Effector memory CD4-positive, alpha-beta T cell (primary cell): ENCODE results near the gene UBTD1.
"Not testable (repeated sequence)": the region's sequence is repeated elsewhere in the genome, so short reads cannot be mapped to it uniquely, and the experiment has no call there.

ENCODE experiments used
- DNase-seq, 3 donors: peaks; one replicate each; pipeline ENCODE4 v3.0.0-alpha.2; 2020
- H3K27ac ChIP-seq: 2 replicates; pipeline ENCODE4 v1.7.0; 2013; ENCODE audit warnings: mild to moderate bottlenecking, low read length, moderate library complexity; ENCODE audit not compliant: insufficient read depth, poor library complexity, severe bottlenecking
- H3K27me3 ChIP-seq: replicated peaks from 2 replicates; pipeline ENCODE4 v1.7.0; 2013; ENCODE audit warnings: mild to moderate bottlenecking, low read length; ENCODE audit not compliant: insufficient read depth, control insufficient read depth, poor library complexity, severe bottlenecking
- H3K36me3 ChIP-seq: 2 replicates; pipeline ENCODE4 v1.7.0; 2013; ENCODE audit warnings: mild to moderate bottlenecking, low read length, moderate library complexity; ENCODE audit not compliant: control insufficient read depth, insufficient read depth
- H3K4me1 ChIP-seq: 2 replicates; pipeline ENCODE4 v1.7.0; 2013; ENCODE audit warnings: low read length, mild to moderate bottlenecking; ENCODE audit not compliant: control insufficient read depth, insufficient read depth, poor library complexity, severe bottlenecking
- H3K4me3 ChIP-seq: 2 replicates; pipeline ENCODE4 v1.7.0; 2013; ENCODE audit warnings: low read length, low read depth, mild to moderate bottlenecking; ENCODE audit not compliant: insufficient read depth, poor library complexity, severe bottlenecking
- H3K9me3 ChIP-seq: 2 replicates; pipeline ENCODE4 v1.7.0; 2013; ENCODE audit warnings: mild to moderate bottlenecking, low read length, moderate library complexity; ENCODE audit not compliant: control insufficient read depth

The UBTD1 gene

DNA sequence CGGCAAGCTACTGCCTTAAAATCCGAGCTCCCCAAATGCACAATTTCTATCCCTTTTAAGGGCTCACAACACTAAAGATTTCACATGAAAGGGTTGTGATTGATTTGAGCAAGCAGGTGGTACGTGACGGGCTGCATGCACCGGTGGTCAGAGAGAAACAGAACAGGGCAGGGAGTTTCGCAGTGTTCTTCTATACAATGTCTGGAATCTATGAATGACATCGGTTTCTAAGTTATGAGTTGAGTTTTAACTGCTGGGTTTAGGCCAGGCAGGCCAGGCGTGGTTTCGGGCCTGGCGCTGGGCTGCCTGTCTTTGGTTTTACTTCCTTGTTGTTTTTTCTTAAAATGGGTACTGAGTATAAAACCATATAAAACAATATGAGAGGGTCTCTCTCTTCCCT lies 56.8 kb downstream of the UBTD1 start:
- not testable (repeated sequence) for H3K27me3 ChIP-seq, H3K27ac ChIP-seq, H3K9me3 ChIP-seq, H3K36me3 ChIP-seq, DNase-seq, H3K4me3 ChIP-seq, H3K4me1 ChIP-seq

DNA sequence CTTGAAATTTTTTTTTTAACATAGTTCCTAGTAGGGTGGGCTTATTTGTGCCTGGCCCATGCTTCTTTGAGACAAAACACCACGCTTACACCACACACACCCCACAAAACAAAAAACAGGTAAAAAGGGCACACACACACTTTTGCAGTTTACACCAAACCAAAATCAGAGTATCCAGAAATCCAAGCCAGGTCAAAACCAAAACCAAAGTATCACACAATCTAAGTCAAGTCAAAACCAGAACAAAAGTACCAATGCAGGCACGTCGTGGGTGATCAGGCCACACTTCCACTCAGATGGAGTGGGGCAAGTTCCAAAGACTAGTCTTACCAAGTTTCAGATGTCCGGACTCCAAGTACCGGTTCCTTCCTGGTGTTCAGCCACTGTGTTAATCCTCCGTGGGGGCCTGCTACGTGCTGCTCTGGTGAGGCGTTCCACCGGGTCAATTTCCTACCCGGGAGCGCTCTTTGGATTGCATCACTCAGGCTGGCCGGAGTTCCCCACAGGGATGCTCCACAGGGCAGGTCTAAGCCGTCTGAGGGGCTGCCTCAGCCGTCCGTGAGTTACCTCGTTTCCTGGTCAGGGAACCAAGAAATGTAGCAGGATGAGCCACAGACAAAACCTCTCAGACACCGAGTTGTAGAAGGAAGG lies 62.1 kb downstream of the UBTD1 start:
- H3K36me3 ChIP-seq, DNase-seq, H3K4me3 ChIP-seq, H3K27me3 ChIP-seq, H3K9me3 ChIP-seq, H3K4me1 ChIP-seq, H3K27ac ChIP-seq: not testable (repeated sequence)

DNA sequence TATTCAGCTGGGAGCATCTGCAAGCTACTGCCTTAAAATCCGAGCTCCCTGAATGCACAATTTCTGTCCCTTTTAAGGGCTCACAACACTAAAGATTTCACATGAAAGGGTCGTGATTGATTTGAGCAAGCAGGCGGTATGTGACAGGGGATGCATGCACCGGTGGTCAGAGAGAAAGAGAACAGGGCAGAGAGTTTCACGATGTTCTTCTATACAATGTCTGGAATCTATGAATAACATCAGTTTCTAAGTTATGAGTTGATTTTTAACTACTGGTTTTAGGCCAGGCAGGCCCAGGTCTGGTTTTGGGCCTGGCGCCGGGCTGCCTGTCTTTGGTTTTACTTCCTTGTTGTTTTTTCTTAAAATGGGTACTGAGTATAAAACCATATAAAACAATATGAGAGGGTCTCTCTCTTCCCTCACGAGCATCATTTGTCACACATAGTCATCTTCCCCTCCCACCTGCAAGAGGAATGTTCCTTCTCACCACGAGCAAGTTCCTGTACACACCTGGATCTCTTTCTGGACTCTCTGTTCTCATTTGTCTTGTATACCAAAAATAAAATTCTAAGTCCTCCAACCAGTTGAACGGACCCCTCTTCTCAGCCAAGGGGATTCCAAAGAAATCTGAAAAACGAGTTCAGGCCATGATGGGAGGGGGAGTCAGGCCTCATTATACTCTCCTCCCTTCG lies 62.8 kb downstream of the UBTD1 start:
- not testable (repeated sequence) for DNase-seq, H3K27ac ChIP-seq, H3K36me3 ChIP-seq, H3K27me3 ChIP-seq, H3K4me3 ChIP-seq, H3K4me1 ChIP-seq, H3K9me3 ChIP-seq

DNA sequence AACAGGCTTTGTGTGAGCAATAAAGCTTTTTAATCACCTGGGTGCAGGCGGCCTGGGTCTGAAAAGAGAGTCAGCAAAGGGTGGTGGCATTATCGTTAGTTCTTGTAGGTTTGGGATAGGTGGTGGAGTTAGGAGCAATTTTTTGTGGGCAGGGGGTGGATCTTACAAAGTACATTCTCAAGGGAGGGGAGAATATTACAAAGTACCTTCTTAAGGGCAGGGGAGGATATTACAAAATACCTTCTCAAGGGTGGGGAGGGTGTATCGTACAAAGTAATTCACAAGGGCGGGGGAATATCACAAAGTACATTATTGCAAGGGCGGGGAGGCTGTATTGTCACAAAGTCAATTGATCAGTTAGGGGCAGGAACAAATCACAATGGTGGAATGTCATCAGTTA lies 63.6 kb downstream of the UBTD1 start:
- not testable (repeated sequence) for H3K27ac ChIP-seq, H3K9me3 ChIP-seq, DNase-seq, H3K27me3 ChIP-seq, H3K36me3 ChIP-seq, H3K4me1 ChIP-seq, H3K4me3 ChIP-seq

DNA sequence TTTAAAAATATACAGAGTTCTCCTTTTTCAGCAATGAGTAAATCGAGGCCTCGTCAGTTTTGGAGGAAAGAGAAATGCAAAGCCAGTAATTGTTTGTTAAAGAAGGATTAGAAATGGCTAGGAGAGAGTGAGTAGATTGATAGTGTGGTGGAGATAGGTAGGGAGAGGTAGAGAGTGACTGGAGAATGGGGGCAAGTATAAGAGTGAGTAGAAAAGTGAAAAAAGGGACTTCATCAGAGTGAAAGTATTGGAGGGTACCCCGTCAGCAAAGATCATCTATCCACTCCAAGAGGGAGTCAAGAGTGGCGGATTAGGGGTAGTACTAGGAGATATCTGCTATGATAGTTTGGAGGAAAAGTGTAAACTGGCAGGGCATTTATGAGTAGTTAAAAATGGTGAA lies 64.6 kb downstream of the UBTD1 start:
- Histone ChIP-seq H3K27me3 (no peaks in the 10 kb centered on the region), H3K27ac (no peak overlapping the region), H3K9me3 (no peaks in the 10 kb centered on the region), H3K36me3 (no peaks in the 10 kb centered on the region), H3K4me3 (no peak overlapping the region), H3K4me1 (no peaks in the 10 kb centered on the region)
- no peak for DNase-seq

DNA sequence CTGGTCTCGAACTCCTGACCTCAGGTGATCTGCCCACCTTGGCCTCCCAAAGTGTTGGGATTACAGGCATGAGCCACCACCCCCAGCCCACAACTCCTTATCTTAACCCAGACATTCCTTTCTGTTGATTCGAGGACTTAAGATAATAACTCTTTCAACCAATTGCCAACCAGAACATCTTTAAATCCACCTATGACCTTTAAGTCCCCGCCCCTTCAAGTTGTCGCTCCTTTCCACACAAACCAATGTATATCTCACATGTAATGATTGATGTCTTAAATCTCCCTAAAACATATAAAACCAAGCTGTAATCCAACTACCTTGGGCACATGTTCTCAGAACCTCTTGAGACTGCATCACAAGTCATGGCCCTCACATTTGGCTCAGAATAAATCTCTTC lies 66.1 kb downstream of the UBTD1 start:
- Histone ChIP-seq H3K4me1 (no peaks in the 10 kb centered on the region), H3K36me3 (no peaks in the 10 kb centered on the region), H3K27ac (no peak overlapping the region), H3K9me3 (no peaks in the 10 kb centered on the region), H3K4me3 (no peak overlapping the region), H3K27me3 (no peaks in the 10 kb centered on the region)
- DNase-seq, result no peak

DNA sequence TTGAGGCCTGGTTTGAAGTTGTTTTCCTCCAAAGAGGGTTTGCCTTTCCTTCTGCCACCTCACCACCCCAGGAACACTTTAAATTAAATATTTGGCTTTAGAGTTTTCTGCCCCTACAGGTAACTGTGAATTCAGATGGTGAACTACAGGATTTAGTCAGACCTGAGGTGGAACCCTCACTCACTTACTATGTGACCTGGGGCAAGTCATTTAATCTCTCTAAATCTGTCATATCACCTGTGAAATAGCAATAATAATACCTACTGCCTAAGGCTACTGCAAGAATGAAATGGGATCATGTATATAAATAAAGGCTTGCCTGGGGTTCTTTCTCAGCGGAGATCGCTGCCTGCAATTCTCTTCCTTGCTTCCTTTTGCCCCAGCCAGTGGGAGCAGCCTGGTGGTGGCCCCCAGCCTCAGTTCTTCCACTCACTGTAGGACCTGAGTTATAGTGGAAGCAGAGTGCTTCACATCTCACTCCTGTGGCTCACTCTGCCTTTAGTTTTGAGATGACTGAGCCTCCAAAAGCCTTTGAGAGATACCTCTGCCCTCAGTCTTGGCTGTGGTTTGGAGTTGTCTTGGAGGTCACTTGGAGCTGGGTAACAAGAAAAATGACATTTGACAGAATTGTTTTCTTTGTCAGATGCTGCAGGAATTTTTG lies 67.7 kb downstream of the UBTD1 start:
- no peaks in the 10 kb centered on the region for H3K36me3 ChIP-seq
- no peak overlapping the region for H3K4me3 ChIP-seq
- DNase-seq, result no peak
- no peaks in the 10 kb centered on the region for H3K4me1 ChIP-seq
- no peak overlapping the region for H3K27ac ChIP-seq
- no peaks in the 10 kb centered on the region for H3K9me3 ChIP-seq
- no peaks in the 10 kb centered on the region for H3K27me3 ChIP-seq

DNA sequence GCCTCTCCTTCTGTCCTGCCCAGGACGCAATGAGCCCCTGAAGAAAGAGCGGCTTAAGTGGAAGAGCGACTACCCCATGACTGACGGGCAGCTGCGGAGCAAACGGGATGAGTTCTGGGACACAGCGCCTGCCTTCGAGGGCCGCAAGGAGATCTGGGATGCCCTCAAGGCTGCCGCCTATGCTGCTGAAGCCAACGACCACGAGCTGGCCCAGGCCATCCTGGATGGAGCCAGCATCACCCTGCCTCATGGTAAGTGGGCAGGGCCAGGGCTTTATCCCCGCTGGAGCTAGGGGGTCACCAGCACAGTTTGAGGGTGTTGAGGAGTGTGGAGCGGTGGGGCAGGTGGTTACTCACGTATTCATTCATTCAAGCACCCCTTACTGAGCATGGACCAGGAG lies 69.2 kb downstream of the UBTD1 start:
- Histone ChIP-seq H3K9me3 (no peaks in the 10 kb centered on the region), H3K27ac (no peak overlapping the region), H3K4me1 (no peaks in the 10 kb centered on the region), H3K36me3 (no peaks in the 10 kb centered on the region), H3K27me3 (no peaks in the 10 kb centered on the region), H3K4me3 (no peak overlapping the region)
- no peak for DNase-seq

DNA sequence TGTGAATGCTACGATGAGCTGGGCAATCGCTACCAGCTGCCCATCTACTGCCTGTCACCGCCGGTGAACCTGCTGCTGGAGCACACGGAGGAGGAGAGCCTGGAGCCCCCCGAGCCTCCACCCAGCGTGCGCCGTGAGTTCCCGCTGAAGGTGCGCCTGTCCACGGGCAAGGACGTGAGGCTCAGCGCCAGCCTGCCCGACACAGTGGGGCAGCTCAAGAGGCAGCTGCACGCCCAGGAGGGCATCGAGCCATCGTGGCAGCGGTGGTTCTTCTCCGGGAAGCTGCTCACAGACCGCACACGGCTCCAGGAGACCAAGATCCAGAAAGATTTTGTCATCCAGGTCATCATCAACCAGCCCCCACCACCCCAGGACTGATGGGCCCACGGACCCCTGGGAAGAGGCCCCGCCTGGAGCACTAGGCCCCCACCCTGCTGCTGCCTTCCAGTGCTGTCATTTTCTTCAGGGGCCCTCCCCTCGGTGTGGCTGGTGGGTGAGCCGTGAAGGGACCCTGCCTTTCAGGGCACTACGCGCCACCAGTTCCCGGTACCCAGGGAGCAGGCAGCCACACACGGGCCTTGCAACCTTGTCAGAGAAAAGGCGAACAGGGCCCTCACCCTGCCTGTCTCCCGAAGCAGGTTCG lies 71.5 kb downstream of the UBTD1 start:
- no peak for DNase-seq
- no peaks in the 10 kb centered on the region for H3K4me1 ChIP-seq
- no peak overlapping the region for H3K27ac ChIP-seq
- no peaks in the 10 kb centered on the region for H3K9me3 ChIP-seq
- no peaks in the 10 kb centered on the region for H3K36me3 ChIP-seq
- no peak overlapping the region for H3K4me3 ChIP-seq
- no peaks in the 10 kb centered on the region for H3K27me3 ChIP-seq
